Astrocyte (in vitro differentiated cells and primary cell): ENCODE data around the gene PCDHGA4.

Experiments
- CTCF ChIP-seq: IDR thresholded peaks from 2 replicates; pipeline ENCODE4 v1.5.1; 2011; ENCODE audit warnings: low read depth, mild to moderate bottlenecking, inconsistent platforms, low read length, moderate library complexity; ENCODE audit not compliant: insufficient read depth
- EZH2 ChIP-seq: IDR thresholded peaks from 2 replicates; pipeline ENCODE4 v1.6.1; 2012; ENCODE audit warnings: mild to moderate bottlenecking, low read length, inconsistent platforms; ENCODE audit not compliant: insufficient read depth

- TF ChIP-seq CTCF (no peak), EZH2 (no peak)
These were observed 48.2 kb upstream of the PCDHGA4 start for GRCh38 chr5:141306630-141307029.
